ENCODE data around the gene SBNO1.
"Not testable (repeated sequence)": the region's sequence is repeated elsewhere in the genome, so short reads cannot be mapped to it uniquely, and the experiment has no call there.

Gene SBNO1

DNA sequence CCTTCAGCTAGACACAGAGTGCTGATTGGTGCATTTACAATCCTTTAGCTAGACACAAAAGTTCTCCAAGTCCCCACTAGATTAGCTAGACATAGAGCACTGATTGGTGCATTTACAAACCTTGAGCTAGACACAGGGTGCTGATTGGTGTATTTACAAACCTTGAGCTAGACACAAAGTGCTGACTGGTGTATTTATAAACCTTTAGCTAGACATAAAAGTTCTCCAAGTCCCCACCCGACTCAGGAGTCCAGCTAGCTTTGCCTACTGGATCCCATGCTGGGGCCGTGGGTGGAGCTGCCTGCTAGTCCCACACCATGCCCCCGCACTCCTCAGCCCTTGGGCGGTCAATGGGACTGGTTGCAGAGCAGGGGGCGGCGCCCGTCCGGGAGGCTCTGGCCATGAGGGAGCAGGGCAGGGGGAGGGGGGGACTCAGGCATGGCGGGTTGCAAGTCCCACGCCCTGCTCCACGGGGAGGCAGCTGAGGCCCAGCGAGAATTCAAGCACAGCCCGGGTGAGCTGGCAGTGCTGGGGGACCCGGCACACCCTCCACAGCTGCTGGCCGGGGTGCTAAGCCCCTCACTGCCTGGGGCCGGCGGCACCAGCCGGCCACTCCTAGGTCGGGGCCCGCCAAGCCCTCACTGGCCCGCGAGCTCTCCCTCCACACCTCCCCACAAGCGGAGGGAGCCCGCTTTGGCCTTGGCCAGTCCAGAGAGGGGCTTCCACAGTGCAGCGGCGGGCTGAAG, 115.5 kb downstream of the SBNO1 start:
- not testable (repeated sequence) for DNase-seq (ENCODE audit: low spot score)

DNA sequence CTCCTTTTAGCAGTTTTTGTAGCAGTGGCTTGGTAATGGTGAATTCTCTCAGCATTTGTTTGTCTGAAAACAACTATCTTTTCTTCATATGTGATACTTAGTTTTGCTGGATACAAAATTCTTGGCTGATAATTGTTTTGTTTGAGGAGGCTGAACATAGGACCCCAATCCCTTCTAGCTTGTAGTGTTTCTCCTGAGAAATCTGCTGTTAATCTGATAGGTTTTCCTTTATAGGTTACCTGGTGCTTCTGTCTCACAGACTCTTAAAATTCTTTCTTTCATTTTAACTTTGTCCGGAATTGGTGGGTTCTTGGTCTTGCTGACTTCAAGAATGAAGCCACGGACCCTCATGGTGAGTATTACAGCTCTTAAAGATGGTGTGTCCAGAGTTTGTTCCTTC, 116.5 kb downstream of the SBNO1 start:
- DNase-seq (ENCODE audit: low spot score): not testable (repeated sequence)

DNA sequence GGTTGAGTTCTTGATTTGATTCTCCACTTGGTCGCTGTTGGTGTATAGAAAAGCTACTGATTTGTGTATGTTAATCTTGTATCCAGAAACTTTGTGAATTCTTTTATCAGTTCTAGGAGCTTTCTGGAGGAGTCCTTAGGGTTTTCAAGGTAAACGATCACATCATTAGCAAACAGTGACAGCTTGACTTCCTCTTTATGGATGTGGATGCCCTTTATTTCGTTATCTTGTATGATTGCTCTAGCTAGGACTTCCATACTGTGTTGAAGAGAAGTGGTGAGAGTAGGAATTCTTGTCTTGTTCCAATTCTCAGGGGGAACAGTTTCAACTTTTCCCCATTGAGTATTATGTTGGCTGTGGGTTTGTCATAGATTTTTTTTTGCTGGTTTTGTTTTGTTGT, 119.0 kb downstream of the SBNO1 start:
- DNase-seq (ENCODE audit: low spot score): no peak

DNA sequence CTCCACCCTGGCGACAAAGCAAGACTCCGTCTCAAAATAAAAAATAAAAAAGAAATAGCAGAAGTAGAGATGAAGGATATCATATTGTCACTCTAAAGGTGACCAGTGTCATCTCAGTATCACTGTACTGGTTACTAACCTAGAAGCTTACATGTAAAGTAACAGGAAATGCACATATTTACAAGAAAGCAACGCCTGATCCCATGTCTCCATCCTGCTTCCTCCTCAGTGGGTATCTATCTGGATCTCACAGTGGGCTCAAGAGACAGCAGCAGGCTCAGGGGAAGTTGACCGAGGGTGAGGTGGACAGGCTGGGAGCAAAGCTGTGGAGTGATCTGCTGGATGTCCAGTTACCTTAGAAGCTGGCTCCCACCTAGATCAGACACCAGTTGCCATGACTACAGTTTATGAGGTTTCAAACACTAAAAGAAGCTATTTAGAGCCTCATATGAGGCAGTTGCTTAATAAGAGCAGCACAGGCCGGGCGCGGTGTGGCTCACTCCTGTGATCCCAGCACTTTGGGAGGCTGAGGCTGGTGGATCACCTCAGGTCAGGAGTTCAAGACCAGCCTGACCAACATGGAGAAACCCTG, 120.9 kb downstream of the SBNO1 start:
- no peak for DNase-seq (ENCODE audit: low spot score)

DNA sequence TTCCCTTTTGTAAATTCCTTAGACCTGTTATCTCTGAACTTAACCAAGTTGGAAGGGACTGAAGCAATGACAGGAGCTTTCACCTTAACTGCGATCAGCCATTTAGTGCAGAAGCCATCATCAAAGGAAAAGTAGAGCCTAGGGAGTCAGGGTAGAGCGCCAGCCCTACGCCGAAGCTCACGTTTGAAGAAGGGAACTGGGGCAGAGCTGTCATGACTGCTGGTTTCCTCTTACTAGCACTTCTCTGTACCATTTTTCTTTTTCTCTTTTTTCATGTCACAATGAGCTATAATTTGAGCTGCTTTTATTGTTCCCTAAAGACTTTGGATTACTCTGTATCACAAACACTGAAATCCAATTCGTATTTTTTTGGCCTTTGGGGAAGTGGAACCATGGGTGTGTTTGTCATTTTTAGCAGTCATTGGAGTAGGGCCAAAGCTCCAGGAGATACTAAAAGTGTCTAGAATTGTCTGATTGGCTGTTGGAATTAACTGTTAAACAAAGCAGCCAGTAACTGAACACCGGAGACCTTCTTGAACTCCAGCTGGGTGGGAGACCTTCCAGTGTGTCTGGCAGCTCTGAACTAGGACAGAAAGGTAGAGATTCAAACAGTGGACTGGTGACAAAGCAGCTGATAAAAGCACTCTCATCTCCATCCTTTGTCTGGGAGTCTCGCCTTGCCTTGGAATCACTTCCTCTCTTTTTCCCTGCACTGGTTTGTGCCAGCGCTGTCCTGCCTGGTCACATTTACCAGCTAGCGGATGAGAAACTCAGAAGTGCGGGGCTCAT, 122.3 kb downstream of the SBNO1 start:
- no peak for DNase-seq (ENCODE audit: low spot score)

All from hematopoietic multipotent progenitor cell treated with erythropoietin and hydrocortisone succinate and interleukin-3 and kit ligand, for 17 days (in vitro differentiated cells).